Measurements from ENCODE around the gene TBC1D16. TPM values are rescaled to one million over a fixed set of nuclear protein-coding genes. Genes with fewer than 3 reads are reported as not detected.
"Not testable (repeated sequence)": the region's sequence is repeated elsewhere in the genome, so short reads cannot be mapped to it uniquely, and the experiment has no call there.

Gene TBC1D16
- total RNA-seq, 1 experiment from 2014 or later = 35.9 TPM

GRCh38 chr17:79968116-79968515 is 67.6 kb downstream of the TBC1D16 start:
- H3K36me3 Mint-ChIP-seq (ENCODE audit: insufficient read depth, unreplicated experiment) = peaks cover 13% of the 10 kb centered on the region
- H3K27me3 Mint-ChIP-seq (ENCODE audit: unreplicated experiment) = no peaks in the 10 kb centered on the region
- no peak for DNase-seq
- TF ChIP-seq CTCF (IDR thresholded peaks at IDR 0.05; ENCODE audit: unreplicated experiment) = no peak
- CTCF ChIA-PET = no interaction called here
- no peak overlapping the region for H3K27ac Mint-ChIP-seq (ENCODE audit: unreplicated experiment)
- no TSS peak for BruUV-seq (replicated peaks)
- intact Hi-C loops (cut with micrococcal nuclease; ENCODE audit: unreplicated experiment) = no loop called here
- H3K4me1 Mint-ChIP-seq (ENCODE audit: low read depth, unreplicated experiment) = no peaks in the 10 kb centered on the region
- H3K4me3 Mint-ChIP-seq (ENCODE audit: low read depth, unreplicated experiment) = no peak overlapping the region
- no peaks in the 10 kb centered on the region for H3K9me3 Mint-ChIP-seq (ENCODE audit: low read depth, unreplicated experiment)

GRCh38 chr17:79966681-79967080 is 69.0 kb downstream of the TBC1D16 start:
- Mint-ChIP-seq H3K27ac (ENCODE audit: unreplicated experiment) (no peak overlapping the region), H3K4me3 (ENCODE audit: low read depth, unreplicated experiment) (no peak overlapping the region), H3K27me3 (ENCODE audit: unreplicated experiment) (no peaks in the 10 kb centered on the region), H3K4me1 (ENCODE audit: low read depth, unreplicated experiment) (no peaks in the 10 kb centered on the region), H3K9me3 (ENCODE audit: low read depth, unreplicated experiment) (no peaks in the 10 kb centered on the region), H3K36me3 (ENCODE audit: insufficient read depth, unreplicated experiment) (peaks cover 16% of the 10 kb centered on the region)
- DNase-seq = no peak
- intact Hi-C loops (cut with micrococcal nuclease; ENCODE audit: unreplicated experiment) = no loop called here
- no TSS peak for BruUV-seq (replicated peaks)
- CTCF ChIA-PET = no interaction called here
- no peak for TF ChIP-seq CTCF (IDR thresholded peaks at IDR 0.05; ENCODE audit: unreplicated experiment)

- H3K36me3 Mint-ChIP-seq (ENCODE audit: insufficient read depth, unreplicated experiment) = peaks cover 13% of the 10 kb centered on the region
- H3K27me3 Mint-ChIP-seq (ENCODE audit: unreplicated experiment) = no peaks in the 10 kb centered on the region
- DNase-seq = no peak
- H3K9me3 Mint-ChIP-seq (ENCODE audit: low read depth, unreplicated experiment) = no peaks in the 10 kb centered on the region
- intact Hi-C loops (cut with micrococcal nuclease; ENCODE audit: unreplicated experiment) = no loop called here
- H3K27ac Mint-ChIP-seq (ENCODE audit: unreplicated experiment) = no peak overlapping the region
- TF ChIP-seq CTCF (IDR thresholded peaks at IDR 0.05; ENCODE audit: unreplicated experiment) = no peak
- no peak overlapping the region for H3K4me3 Mint-ChIP-seq (ENCODE audit: low read depth, unreplicated experiment)
- BruUV-seq (replicated peaks) = no TSS peak
- CTCF ChIA-PET = no interaction called here
- no peaks in the 10 kb centered on the region for H3K4me1 Mint-ChIP-seq (ENCODE audit: low read depth, unreplicated experiment)
Observed at GRCh38 chr17:79965806-79966205, 69.9 kb downstream of the TBC1D16 start.

GRCh38 chr17:79962467-79962866 is 73.2 kb downstream of the TBC1D16 start:
- H3K27me3 Mint-ChIP-seq (ENCODE audit: unreplicated experiment); DNase-seq; intact Hi-C loops (cut with micrococcal nuclease; ENCODE audit: unreplicated experiment); H3K4me3 Mint-ChIP-seq (ENCODE audit: low read depth, unreplicated experiment); CTCF ChIA-PET; H3K27ac Mint-ChIP-seq (ENCODE audit: unreplicated experiment); H3K4me1 Mint-ChIP-seq (ENCODE audit: low read depth, unreplicated experiment); H3K9me3 Mint-ChIP-seq (ENCODE audit: low read depth, unreplicated experiment); BruUV-seq (replicated peaks): not testable (repeated sequence)
- H3K36me3 Mint-ChIP-seq (ENCODE audit: insufficient read depth, unreplicated experiment) = peaks cover 13% of the 10 kb centered on the region

GRCh38 chr17:79961567-79961966 is 74.1 kb downstream of the TBC1D16 start:
- H3K27ac Mint-ChIP-seq (ENCODE audit: unreplicated experiment); H3K4me1 Mint-ChIP-seq (ENCODE audit: low read depth, unreplicated experiment); CTCF ChIA-PET; H3K9me3 Mint-ChIP-seq (ENCODE audit: low read depth, unreplicated experiment); H3K4me3 Mint-ChIP-seq (ENCODE audit: low read depth, unreplicated experiment); DNase-seq; intact Hi-C loops (cut with micrococcal nuclease; ENCODE audit: unreplicated experiment); BruUV-seq (replicated peaks); H3K27me3 Mint-ChIP-seq (ENCODE audit: unreplicated experiment): not testable (repeated sequence)
- H3K36me3 Mint-ChIP-seq (ENCODE audit: insufficient read depth, unreplicated experiment) = peaks cover 13% of the 10 kb centered on the region
